C1 segment of cervical spinal cord (tissue), 14 donors: ENCODE measurements around the gene CALML5.

Experiments used
- DNase-seq, 14 donors: peaks; one replicate each; lab custom pipeline; 2025; lab: John Stamatoyannopoulos, UW

CALML5 gene

DNA sequence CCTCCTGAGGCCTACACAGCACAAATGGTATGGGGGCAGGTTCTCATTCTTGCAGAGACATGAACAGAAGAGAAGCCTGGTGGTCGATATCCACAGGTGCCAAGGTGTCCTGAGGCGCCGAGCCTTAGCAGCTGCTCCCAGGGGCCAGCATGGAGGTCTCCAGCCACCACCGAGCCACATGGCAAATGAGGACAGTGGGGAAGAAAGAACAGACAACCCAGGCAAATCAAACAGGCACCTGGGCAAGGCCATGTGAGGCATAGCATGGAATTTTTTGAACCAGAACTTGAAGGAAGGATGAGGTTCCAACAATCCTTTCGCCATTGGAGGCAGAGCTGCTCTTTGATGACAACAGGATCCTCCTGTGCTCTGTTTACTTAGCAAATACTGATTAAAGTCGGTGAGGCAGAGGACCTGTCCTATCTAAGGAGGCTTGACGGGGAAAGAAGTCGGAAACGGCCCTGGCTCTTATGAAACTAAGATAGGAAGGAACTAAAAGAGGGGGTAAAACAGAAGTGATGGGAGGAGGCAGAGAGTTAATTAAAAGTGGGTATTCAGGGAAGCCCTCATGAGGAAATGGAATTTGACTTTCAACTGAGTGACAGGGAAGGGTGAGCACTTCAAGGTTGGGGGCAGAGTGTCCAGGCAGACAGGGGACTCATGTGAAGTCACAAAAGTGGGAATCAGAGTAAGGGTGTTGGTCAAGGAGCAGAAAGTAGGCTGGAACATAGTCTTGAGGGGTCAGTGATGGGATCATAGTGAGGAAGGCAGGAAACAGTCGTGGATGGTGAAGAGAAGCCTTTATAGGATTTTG, 16.8 kb upstream of the CALML5 start:
- no peak for DNase-seq

DNA sequence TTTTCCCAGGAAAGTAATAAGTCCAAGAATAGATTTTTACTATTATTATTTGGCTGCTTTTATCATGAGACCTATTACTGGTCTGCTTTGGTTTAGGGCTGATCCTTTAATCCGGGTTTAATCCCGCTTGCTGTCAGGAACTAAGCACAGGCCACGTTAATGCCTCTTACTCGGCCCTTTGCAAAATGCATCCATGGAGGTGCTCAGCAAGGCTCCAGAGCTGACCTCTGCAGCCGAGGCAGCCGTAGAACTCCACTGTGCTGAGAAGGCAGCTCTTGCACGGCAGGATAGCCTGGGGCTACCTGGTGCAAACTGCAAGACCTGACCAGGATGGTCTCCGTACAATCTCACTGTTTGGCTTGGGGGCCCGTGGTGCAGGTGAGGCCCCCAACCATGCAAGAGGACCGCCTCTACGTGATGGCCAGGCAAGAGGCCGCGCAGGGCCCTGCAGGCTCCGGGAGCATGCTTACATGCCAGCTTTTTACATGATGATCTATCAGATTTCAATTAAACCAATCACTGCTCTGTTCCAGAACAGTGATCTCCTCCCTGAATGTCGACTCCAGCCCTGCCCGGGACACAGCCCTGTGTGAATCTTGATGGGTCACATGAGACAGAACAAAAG, 15.0 kb upstream of the CALML5 start:
- no peak for DNase-seq

DNA sequence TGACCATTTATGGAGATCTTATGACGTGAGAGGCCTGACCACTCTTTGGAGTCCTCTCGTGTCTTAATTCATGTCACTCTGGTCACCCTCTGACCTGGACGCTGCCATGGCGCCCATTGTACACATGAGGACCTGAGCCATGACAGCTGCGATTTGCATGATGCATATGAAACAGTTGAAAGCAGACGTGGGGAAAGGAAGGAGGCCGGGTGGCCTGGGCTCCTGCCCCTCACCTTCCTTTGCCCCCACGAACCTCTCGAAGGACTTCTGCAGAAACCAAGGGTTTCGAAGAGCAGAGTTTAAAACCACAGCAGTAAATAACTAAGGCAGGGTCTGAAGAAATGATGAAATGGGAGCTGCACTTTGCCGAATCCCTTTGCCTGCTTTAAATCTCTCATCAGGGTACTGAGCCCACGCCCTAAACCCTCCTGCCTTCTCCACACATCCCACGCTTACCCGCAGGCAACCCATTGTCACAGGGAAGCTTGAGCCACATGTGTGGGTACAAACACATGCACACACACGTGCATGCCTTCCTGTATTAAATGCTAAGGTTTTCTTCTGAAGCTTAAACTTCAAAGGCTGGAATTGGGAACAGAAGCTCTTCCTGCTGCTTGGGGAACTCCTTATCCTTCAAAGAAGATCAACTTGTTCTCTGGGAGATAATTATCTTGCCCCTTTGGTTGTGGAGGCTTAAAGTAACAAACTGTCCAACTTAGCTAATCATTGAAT, 13.7 kb upstream of the CALML5 start:
- no peak for DNase-seq

DNA sequence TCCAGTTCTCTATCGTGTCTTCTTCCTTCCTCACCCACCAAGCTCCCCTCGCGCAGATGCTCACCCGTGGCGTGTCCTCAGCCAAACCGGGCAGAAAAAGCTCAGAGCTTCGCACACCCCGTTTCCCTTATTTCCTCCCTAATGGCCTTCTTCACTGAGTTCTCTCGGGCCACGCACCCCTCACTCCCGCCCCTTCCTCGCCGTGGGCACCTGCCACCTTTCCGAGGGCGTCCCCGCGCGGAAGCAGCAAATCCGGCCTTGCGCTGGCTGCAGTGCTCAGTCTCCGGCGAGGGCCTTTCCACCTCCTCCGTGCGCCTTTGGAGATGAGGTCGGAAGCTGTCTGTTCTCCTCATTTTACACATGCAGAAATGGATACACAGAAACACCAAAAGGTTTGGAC, 13.0 kb upstream of the CALML5 start:
- DNase-seq = no peak

DNA sequence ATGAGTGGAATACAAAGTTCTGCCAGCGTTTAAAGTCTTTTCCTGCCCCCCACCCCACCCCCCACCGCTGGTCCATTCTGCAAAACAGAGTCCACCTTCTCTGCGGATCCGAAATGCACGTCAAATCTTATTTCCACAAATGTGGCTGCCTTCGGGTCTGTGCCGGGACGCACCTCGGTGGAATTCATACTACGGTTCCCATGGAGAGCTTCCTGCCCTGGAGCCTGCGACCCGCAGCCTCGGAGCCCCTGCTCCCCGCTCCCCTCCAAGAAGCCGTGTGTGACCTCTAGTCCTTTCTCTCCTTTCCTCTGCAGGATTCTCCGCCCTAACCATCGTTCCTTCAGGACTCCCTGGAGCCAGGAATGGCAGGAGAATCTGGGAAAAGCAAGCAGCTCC, 12.5 kb upstream of the CALML5 start:
- no peak for DNase-seq

DNA sequence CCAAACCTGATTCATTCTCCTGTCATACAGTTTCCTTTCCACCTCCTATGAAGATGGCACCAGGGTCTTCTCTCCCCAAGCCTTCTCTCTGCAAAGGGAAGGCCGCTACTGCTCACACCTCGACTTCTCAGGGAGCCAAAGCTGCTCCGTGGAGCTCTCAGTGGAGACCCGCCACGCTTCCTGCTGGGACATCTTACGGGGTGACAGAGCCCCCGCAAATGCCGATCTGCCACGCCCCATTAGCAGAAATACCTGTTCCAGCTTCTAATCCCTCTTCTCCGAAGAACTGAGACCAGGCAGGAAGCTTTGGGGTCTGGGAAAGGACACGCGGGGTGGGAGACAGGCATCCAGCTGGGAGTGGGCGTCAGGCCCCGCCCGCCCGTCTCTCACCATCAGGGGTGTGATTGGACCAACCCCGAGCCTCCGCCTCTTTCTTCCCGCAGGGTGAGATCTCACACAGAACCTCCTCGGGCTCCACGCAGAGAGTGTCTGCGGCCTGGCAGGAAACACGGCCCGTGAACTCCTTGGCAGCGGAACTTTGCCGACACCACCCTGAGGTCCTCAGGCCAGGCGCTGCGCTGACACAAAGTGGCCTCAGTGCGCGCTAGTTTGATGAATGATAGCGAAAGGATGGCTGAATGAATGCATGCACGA, 12.0 kb upstream of the CALML5 start:
- DNase-seq = no peak

DNA sequence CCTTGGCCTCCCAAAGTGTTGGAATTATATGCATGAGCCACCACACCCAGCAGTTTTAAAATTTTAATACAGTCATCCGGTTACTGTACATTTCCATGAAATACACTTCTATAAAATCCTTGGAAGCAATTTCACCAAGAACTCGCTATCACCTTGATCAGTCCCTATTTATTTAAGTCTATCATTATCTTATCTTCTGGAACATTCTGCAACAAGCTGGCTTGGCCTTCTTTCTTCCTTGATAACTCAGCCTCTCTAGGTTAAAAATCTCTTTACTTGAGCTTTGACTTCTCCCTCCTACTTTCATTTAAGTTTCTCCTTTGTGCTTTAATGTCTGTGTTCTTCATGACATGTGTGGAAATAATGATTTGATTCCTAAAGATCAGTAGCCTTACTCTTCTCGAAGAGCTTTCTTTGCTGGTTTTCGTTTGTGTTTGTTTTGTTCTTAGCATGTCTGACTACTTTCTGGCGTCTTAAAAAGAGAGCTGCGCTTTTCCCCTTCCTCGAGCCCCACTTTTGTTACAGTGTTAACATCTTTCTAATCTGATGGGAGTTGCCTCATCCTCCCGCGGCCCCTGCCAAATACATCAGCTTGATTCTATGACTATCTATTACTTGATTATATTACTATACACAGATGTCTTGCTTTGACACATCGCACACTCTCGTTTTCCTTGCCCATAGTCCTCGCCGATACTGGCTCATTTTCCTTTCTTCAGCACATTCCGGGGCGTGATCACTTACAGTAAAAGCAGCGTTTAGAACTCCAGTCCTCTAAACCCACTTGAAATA, 11.1 kb upstream of the CALML5 start:
- DNase-seq = no peak

DNA sequence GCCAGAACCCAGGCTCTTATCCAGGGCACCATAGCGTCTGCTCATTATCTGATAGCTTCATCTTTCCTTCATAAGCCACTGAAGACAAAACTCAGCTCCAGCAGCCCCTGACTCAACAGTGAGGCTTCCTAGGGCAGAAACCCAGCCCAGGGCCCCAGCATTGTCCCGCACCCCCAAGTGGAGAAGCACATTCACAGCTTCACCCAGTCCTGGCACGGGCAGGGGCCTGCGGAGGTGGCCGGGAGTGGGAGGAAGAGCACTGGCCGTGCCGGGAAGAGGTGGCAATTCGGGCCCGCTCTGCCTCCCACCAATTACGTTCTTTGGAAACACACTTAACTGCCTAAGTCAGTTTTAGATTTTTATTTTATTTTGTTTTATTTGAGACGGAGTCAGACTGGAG, 10.3 kb upstream of the CALML5 start:
- DNase-seq = no peak

DNA sequence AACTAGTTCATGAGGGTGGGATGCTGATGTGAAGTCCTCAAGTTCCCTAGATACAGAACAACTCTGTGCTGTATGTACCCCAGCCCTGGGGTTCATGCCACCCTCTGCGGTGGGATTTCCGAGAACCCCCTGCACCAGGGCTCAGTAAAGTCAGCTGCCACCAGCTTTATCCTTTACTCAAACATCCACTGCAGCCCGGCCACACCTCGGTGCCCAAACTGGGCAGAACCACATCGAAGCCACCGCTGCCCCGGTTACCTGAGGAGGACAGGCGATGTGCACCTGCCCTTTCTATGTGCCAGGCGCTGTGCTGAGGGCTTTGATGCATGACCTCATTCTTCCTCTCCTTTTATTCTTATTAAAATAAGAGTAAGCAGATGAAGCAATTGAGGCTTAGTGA, 9.9 kb upstream of the CALML5 start:
- DNase-seq = no peak

DNA sequence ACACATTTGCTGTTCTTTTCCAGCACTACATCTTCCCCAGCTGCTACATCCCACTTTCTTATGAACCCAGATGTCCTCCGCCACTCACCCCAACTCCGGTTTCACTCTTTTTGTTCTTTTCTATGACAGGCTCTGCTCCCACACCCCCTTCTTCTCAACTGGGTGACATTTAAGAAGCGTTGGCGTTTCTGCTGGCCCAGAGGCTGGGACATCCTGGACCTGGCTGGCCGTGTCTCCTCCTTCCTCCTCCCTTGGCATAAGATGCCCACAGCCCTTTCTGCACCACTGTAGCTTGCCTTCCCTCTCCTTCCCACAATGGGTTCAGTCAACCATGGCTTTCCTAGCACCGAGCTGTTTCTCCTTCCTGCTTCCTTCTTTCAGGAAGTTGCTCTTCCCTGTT, 9.4 kb upstream of the CALML5 start:
- DNase-seq = no peak

DNA sequence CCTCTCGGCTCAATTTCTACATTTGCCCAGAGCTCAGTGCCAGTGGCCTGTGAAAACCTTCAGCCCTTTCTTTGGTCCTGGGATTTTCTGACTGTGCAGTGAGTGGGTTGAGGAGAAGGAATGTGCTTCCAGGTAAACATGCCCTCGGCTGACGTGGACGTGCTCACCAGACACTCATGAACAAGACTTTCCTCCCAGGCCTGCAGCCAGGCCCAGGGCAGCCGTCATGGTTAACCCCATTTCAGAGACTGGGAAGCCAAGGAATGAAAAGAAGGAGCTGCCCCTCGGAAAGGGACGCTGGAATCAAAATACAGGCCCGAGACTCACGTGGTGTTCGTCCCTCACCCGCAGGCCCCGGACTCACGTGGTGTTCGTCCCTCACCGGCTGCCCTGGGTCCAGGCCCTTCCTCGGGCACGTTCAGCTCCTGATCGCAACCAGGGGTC, 8.8 kb upstream of the CALML5 start:
- DNase-seq = no peak

DNA sequence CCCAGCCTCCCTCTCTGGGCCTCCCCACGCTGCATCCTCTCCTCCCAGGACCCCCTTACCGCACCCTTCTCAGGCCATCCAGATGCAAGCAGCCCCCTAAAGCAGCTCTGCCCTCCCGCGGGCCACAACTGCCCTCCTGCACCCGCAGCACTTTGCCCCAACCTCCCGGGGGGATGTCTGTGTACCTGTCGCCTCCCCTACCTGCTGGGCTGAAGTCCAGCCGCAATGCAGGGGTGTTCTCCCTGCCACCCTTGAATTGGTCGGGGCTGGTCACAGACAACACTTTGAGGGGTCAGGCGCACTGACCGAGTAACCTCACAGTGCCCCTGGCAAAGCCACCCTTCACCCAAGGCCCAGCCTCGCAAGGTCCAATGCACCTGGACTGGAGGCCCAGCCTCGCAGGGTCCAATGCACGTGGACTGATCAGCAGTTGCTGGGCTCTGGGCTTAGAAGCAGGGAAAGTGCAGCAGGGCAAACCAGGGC, 8.3 kb upstream of the CALML5 start:
- no peak for DNase-seq

DNA sequence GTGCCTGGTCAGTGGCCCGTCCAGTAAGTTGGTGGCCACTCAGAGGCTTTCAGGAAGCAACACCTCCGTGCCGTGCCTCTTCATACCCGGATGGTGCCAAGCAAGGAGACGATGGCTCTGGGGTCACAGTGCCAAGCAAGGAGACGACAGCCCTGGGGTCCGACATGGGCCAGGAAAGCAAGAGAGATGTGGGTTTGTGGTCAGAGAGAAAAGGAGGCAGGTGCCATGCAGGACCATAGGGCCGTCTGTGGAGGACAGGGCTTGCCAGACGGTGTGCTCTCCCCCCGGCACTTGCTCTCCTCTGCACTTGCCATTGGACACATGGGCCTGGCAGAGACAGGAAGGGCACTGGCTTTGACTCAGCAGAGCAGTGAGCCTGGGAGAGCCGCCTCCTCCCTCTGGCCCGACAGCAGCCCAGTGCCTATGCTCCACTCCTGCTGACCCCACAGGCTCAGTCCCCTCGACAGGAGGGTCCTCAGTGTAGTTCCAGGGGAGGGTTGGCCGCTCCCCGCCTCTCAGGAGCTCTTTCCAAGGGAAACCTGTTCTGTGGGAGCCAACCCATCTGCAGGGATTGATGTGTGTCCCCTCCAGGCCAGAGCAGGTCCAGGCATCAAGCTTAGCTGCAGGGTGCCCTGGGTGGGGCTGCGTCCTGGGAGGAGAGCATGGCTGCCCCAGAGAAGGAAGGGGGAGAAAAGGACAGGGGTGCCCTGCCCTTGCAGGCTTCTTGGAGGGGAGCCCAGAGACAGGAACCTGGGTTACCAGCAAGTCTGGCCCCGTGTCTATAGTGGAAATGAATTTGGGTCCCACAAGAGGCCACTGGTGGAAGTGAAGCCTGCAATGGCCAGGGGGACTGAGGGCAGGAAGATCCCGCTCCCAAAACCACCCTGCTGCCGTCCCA, 7.6 kb upstream of the CALML5 start:
- DNase-seq = no peak

DNA sequence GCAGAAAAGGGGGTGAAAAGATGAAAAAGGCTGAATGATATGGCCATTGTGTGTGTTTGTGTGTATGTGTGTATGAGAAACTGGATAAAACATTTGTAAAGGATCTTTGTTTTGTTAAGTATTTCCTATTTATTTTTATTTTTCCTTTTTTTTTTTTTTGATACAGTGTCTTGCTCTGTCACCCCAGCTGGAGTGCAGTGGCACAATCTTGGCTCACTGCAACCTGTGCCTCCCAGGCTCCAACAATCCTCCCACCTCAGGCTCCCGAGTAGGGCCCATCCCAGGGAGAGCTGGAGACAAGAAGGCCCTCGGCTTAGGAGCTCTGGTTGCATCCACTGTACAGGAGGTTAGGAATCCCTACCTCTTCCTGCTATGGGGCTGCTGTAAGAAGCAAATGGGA, 6.9 kb upstream of the CALML5 start:
- DNase-seq = no peak

DNA sequence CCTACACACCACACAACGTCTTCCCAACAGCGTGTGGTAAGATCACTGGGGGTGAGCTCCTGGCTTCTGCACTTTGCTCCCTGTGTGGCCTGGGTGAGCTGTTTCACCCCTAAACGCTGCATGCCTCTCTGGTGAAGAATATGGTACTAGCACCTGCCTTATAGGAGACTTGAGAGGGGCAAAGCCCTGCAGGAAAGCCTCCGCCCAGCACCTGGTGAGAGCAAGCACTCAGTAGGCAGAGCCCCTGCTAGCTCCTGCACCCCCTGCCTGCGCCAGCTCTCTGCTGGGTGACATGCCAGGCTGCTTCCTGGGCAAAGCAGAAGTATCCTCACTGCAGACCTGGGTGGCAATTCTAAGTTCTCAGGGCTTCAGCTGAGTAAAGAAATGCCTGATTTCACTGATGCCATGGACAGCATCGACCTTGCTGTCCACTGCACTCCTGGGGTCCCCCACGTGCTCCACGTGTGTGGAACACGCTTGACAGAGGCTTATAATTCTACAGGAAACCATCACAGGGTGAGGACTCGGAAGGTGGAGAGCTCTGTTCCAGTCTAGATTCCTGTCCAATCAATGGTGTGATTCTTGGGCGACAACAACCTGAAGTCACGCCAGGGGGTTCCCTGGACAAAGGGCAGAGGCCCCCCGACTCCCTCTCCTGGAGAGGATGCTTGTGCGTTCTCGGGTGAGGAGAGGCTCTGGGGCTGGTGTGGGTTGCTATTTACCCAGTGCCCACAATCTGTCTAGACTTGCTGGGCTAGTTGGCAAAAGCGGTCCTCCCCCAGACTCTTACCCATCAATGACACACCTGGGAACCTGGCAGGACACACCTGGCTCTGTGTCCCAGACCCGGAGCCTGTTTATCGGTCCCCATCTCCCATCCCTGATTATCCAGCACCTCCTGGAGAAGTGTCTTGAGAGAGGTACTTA, 5.0 kb upstream of the CALML5 start:
- DNase-seq = no peak

DNA sequence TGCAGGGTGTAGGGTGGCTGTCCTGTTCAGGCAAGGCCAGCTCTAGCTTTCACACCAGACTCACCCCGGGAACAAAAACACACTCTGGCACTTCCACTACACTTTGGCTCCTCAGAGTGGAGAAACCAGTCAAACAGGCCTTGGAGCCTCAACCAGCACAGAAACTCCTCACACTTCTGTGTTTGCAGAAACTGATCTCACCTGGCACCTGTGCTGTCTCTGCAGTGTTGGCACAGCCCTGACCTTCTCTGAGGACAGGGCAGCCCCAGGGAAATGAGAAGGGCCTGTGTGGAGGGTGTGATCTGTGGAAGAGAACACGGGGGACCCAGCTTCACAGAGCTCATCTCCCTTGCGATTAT, 4.1 kb upstream of the CALML5 start:
- DNase-seq = no peak

DNA sequence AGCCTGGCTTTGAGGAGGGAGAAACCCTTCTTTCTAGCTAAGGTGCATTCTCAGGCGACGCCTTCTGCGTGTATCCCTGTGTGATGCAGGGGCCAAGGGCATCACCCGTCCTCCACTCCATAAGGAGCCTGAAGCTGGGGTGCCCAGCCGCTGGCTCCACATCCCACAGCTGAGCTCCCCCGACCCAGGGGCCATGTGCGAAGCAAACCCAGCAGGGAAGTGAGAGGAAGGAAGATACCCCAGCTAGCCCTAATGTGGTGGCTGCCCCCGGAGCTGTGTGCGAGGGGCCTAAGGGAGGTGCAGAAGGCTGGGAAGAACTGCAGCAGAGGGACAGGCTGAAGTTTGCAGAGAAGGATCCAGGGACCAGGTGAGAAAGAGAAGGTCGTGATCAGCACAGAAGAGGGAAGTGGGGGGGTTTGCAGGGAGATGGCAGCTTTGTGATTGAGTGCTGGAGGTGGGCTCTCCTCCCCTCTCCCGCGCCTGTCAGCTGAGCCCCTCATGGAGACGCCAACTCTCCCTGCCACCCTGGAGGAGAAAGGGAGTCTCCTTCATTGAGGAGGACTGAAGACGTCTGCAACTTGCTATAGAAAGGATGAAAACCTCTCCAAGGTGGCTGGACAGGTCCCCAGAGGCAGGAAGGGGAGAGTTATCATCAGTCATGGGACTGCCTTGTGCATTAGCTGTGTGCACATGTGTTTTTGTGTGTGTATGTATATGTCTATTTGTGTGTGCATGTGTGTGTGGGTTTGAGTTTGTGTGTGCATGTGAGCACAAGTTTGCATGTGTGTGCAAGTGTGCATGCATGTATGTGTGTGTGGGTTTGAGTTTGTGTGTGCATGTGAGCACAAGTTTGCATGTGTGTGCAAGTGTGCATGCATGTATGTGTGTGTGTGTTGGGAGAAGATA, 3.5 kb upstream of the CALML5 start:
- no peak for DNase-seq

DNA sequence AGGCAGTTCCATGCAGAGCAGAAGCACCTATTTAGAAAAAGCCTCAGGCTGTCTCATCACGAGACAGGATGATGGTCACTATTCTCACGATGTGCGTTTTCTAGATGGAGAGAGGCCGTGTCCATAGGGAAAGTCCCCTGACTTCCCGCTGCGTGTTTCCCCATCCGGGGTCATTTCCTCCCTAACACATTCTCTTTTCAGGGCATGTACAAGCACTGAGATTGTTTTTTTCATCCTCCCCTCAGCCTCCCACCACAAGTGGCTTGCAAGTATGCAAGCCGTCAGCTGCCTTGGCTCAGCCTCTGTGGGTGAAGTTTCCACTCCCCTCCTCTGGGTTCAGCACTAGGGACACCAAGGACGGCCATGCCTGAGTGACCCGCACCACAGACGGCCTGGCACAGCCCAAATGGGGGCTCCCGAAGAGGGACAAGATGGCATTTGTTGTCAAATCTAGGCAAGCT, 2.7 kb upstream of the CALML5 start:
- DNase-seq = no peak
